Spinal cord (tissue), 10 donors: ENCODE results near the gene ATP6V0B. TPM values are rescaled to one million over a fixed set of nuclear protein-coding genes. Genes with fewer than 3 reads are reported as not detected.

Source experiments
- DNase-seq, 6 donors: peaks; one replicate each; pipeline versions ENCODE4 v3.0.0 to v3.0.0-alpha.2; 2013 to 2015; ENCODE audit warnings: low spot score in 6 of 6, low read depth in 4 of 6
- H3K27ac ChIP-seq: one replicate; pipeline ENCODE4 v1.5.1; 2013; ENCODE audit warnings: low read depth, low read length, control low read depth
- H3K27me3 ChIP-seq: one replicate; pipeline ENCODE4 v1.6.1; 2013; ENCODE audit warnings: low read length; ENCODE audit not compliant: control insufficient read depth, insufficient read depth
- H3K36me3 ChIP-seq: one replicate; pipeline ENCODE4 v1.6.1; 2013; ENCODE audit warnings: low read length; ENCODE audit not compliant: control insufficient read depth, insufficient read depth
- H3K4me1 ChIP-seq: one replicate; pipeline ENCODE4 v1.6.1; 2013; ENCODE audit warnings: low read length; ENCODE audit not compliant: control insufficient read depth, insufficient read depth
- H3K4me3 ChIP-seq: one replicate; pipeline ENCODE4 v1.5.1; 2013; ENCODE audit warnings: low read depth, low read length, control low read depth
- H3K9me3 ChIP-seq: one replicate; pipeline ENCODE4 v1.6.1; 2013; ENCODE audit warnings: low read length; ENCODE audit not compliant: control insufficient read depth, insufficient read depth
- WGBS: methylation state at CpG from one replicate; pipeline ENCODE4 v1.1.5; 2013; ENCODE audit warnings: missing lambda C conversion rate; ENCODE audit not compliant: insufficient coverage; 5-methylcytosine and 5-hydroxymethylcytosine counted together
- polyA plus RNA-seq, 2 donors: library from polyadenylated mRNA; unstranded; fragments of 120-200 nt; gene quantifications; one replicate each; pipeline ENCODE4 v1.2.1, GENCODE V29; 2013; ENCODE audit not compliant: insufficient read length in 2 of 2
- total RNA-seq, 2 donors: library from RNA; depleted of rRNA in 1 of 2; stranded (reverse); fragments of 120-200 nt in 1 of 2; fragments of >200 nt in 1 of 2; gene quantifications; one replicate each; pipeline versions ENCODE4 v1.2.3 to v1.2.4, GENCODE V29; 2013 to 2014
- donor health status: healthy.

The ATP6V0B gene
- total and polyA plus RNA-seq, 4 donors: 170 to 264 (median 198) TPM

DNA sequence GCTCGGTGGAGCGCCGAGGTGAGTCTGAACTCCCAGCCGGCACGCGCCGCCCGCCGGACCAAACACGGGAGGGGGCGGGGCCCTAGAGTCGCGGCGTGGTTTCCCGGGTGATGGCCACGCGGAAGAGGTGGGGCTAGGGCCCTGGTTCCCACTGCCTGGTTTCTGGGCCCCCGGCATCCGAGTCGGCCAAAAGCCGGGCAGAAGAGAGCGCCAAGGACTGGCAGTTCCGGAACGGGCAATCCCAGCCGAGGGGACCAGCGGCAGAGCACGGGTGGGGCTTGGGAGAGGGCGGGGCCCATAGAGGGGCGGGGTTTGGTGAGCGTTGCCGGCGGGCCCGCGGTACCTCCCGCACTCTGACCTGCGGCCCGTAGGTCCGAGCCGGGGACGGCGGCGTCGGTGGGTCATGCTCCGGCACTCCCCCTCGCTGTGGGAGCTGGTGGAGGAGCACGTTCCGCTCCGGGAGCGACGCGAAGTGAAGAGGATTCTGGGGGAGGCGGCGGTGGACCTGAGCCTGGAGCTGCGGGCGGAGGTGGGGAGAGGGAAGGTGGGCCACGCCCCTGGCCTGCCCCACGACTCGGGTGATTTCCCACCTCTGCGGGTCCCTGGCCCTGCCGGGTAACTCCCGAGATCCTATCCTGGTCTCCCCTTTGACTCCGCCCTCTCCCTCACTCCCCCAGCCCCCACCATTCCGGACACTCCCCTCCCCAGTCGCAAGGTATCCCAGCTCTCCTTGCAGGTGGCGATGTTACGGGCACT is 16.9 kb downstream of the ATP6V0B start, which contains the start of gene CCDC24:
Gene CCDC24, plus strand, starts transcription at position 124 of the 756 bp plus-strand sequence. Its CDS starts 280 bp downstream, at position 404.
- Histone ChIP-seq H3K4me1 (peaks cover 50% of the 10 kb centered on the region), H3K9me3 (no peaks in the 10 kb centered on the region), H3K36me3 (peaks cover 30% of the 10 kb centered on the region), H3K27ac (peak within 1 kb of the TSS; percentile 50), H3K27me3 (no peaks in the 10 kb centered on the region), H3K4me3 (peak within 1 kb of the TSS; percentile 61)
- under 1% methylated on average over 64 of the region's 66 CpGs for WGBS
- DNase-seq: peak in 3 of 6 donors; percentile 68 to 90 (median 90)

DNA sequence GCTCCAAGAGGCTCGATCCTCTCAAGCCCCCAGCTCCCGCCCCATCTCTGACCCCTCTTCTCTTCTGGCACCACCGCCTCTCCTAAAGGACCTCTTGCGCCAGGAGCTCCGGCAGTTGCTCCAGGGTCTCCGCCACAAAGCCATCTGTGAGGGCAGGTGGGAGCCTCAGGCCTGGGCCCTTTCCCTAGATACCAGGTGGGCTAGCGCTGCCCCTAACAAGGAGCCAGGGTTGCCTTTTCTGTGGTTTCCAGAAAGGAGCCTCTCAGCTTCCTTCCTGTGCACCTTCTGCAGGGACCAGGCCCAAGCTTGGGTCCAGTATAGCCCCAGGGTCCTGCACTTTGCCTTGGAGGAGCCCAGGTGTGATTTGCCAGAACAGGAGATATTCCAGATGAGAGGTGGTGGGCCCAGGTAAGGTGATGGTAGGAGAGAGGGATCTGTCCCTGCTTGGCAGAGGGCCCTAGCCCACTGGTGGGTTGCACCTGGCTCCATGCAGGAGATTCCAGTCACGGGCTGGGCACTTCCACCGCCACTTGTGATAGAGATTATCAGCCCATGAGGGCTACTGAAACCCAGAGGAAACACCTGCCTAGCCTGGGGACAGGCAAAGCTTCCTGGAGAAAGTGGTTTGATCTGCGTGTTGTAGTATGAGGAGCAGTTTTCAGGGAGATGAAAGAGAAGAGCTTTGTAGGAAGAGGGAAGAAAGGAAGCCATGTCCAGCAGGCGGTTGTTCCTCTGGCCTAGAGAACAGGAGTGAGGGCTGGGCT is 17.7 kb downstream of the ATP6V0B start:
- Histone ChIP-seq H3K27me3 (no peaks in the 10 kb centered on the region), H3K27ac (no peak overlapping the region), H3K9me3 (no peaks in the 10 kb centered on the region), H3K36me3 (peaks cover 35% of the 10 kb centered on the region), H3K4me3 (peak overlapping the region; percentile 61), H3K4me1 (peaks cover 58% of the 10 kb centered on the region)
- DNase-seq: no peak
- 49% methylated on average over 10 of the region's 11 CpGs for WGBS

DNA sequence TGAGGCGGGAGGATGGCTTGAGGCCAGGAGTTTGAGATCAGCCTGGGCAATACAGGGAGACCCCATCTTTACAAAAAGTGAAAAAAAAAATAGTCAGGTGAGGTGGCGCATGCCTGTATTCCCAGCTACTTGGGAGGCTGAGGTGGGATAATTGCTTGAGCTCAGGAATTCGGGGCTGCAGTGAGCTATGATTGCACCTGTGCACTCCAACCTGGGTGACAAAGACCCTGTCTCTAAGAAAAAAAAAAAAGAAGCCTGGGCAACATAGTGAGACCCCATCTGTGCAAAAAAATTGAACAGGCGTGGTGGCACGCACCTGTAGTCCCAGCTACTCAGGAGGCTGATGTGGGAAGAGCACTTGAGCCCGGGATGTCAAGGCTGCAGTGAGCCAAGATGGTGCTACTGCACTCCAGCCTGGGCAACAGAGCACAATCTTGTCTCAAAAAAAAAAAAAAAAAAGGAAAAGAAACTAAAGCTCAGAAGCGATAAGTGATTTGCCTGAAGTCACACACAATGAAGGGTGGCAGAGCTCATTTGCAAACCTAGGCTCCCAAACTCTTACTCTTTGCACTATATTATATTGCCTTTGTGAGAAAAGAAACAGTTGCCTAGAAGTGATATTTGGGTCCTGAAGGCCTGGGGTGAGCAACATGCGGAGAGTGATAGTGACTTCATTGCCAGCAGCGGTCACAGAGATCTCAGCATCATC is 18.6 kb downstream of the ATP6V0B start:
- no peak for DNase-seq
- no peak overlapping the region for H3K4me3 ChIP-seq
- WGBS: 97% methylated on average over 7 of the region's 9 CpGs
- no peaks in the 10 kb centered on the region for H3K9me3 ChIP-seq
- no peaks in the 10 kb centered on the region for H3K27me3 ChIP-seq
- H3K36me3 ChIP-seq: peaks cover 44% of the 10 kb centered on the region
- peaks cover 67% of the 10 kb centered on the region for H3K4me1 ChIP-seq
- H3K27ac ChIP-seq: no peak overlapping the region

DNA sequence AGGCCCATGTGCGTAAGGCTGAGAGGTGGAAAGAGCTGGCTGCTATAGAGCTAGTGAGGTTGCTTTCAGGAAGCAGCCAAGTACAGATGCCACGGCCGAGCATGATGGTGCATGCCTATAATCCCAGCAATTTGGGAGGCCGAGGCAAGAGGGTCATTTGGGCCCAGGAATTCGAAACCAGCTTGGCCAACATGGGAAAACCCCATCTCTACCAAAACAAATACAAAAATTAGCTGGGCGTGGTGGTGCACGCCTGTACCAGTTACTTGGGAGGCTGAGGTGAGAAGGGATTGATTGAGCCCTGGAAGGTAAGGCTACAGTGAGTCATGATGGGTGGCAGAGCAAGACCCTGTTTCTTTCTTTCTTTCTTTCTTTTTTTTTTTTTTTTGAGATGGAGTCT is 19.3 kb downstream of the ATP6V0B start:
- H3K4me3 ChIP-seq: no peak overlapping the region
- no peak overlapping the region for H3K27ac ChIP-seq
- no peaks in the 10 kb centered on the region for H3K9me3 ChIP-seq
- 96% methylated on average over 3 of the region's 7 CpGs for WGBS
- peaks cover 72% of the 10 kb centered on the region for H3K4me1 ChIP-seq
- DNase-seq: no peak
- no peaks in the 10 kb centered on the region for H3K27me3 ChIP-seq
- peaks cover 50% of the 10 kb centered on the region for H3K36me3 ChIP-seq

DNA sequence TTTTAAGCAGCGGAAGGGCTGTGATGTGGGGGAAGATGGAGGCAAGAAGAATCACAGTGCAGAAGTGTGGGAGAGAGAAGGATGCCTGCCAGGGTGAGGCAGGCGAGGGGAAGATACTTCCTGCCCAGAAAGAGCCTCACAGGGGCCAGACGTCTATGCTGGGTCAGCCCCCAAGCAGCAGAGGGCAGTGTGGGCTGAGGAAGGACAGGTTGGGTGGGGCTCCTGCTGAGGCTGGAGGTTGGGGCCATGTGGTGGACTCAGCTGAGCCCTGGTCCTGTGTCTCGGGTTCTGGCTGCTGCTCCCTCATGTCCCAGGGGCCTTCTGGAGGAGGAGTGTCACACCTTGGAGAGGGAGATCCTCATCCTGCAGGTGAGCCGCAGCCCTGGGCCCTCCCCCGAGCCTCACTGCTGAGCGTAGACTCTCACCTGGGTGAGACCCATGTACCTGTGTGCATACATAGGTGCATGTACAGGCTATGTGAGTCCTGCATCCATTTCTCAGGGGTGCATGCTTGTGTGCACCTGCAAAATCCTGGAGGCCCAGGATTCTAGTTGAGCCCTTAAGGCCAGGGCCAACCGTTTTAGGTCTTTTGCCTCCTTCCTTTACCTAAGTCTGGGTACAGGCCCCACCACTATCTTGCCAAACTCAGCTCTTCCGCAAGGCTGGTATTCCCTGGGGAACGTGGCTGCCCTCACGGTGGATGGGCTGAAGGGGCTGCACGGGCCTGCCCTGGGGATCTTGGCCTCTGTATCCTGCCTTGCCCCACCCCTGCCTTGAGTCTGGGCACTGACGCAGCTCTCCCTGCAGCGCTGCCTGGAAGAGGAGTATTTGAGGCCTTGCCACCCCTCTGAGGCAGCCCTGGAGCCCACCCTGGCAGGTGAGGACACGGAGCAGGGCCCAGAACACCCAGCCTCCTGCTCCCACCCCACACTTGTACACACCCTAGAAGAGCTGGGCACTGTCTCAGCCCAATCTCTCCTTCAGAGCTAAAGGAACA is 20.3 kb downstream of the ATP6V0B start:
- WGBS: 76% methylated on average over 15 of the region's 15 CpGs
- Histone ChIP-seq H3K27ac (no peak overlapping the region), H3K36me3 (peaks cover 60% of the 10 kb centered on the region), H3K4me3 (no peak overlapping the region), H3K27me3 (no peaks in the 10 kb centered on the region), H3K4me1 (peaks cover 80% of the 10 kb centered on the region), H3K9me3 (no peaks in the 10 kb centered on the region)
- DNase-seq: peak in 1 of 6 donors; percentile 6

DNA sequence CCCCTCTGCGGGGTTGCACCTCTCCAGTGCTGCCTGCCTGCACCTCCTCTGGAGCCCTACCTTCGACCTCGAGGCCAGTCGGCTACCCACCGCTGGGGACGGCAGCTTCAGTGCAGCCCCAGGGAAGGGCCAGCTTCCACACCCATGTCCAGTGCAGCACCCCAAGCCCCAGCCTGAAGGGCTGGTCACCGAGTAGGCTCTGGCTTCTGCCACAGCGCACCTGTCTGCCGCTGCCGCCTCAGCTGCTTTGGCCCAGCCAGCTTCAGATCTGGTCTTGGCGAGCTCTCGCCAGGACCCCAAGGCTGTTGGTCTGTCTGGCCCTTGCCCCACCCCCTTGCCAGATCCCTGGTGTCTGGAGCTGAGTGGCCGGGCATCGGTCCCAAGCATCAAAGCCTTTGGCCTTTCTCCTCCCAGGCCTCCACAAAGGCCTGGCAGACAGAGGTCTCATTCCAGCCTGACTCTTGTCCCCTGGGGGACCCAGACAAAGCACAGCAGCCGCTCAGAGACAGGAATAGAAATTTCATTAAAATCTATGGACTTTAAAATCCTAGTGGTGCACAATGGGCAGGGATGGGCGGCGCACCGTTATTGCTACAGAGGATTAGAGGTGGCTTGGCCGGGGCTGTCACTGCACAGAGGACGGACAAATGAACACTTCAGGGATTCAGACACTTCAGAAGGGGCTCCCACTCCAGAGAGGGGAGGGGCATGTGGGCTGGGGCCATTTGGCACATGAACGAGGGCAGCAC is 21.4 kb downstream of the ATP6V0B start:
- Histone ChIP-seq H3K27ac (no peak overlapping the region), H3K9me3 (no peaks in the 10 kb centered on the region), H3K27me3 (no peaks in the 10 kb centered on the region), H3K4me3 (no peak overlapping the region), H3K36me3 (peaks cover 62% of the 10 kb centered on the region), H3K4me1 (peaks cover 73% of the 10 kb centered on the region)
- 53% methylated on average over 20 of the region's 21 CpGs for WGBS
- DNase-seq: peak in 2 of 6 donors; percentile 4 to 56

DNA sequence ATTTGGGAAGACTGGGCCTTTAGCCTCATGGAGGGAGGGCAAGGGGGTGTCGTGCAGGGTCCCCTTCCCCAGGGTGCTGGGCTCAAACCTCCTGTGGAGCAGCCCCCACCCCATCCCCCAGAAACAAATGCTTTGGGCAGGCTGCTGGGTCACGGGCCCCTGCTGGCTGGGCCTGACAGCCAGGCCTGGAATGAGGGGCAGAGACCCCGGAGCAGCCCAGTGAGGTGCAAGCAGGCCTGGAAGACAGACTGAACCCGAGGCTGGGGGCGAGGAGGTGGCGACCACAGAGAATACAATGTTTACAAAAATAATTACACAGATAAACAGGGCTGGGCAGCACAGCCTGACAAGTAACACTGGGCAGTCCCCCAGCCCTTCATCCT is 22.0 kb downstream of the ATP6V0B start:
- Histone ChIP-seq H3K36me3 (peaks cover 68% of the 10 kb centered on the region), H3K4me1 (peaks cover 67% of the 10 kb centered on the region), H3K9me3 (no peaks in the 10 kb centered on the region), H3K4me3 (no peak overlapping the region), H3K27ac (no peak overlapping the region), H3K27me3 (no peaks in the 10 kb centered on the region)
- WGBS: 38% methylated on average over 4 of the region's 6 CpGs
- no peak for DNase-seq

DNA sequence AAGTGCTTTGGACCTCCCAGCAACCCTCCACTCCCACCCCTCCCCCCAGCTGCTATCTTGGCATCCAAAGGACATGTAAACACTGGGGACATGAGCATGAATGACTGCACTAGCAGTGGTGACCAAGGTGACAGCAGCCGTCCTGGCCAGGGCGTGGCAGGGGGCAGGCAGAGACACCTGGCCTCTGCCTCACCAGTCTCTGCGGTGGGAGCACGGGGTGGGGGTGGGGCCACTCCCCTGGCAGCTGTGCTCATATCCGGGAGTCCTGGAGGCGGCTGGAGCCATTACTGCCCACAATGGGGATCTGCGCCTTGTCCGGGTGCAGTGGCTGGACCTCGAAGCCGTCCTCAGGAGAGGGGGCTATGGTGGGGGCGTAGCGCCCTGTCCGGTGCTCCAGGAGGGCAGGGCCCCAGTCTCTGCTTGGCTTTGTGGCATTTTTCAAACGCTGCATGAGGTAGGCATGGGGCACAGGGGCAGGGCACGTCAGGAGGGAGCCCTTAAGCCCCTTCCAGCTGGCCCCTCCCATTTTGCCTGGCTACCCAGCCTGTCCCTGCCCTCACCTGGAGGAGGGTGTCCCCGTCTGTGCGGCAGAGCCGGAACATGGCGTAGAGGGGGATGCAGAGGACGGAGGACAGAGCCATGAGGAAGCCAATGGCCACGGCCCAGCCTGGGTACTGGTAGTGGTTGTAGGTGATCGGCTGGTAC is 22.7 kb downstream of the ATP6V0B start:
- 69% methylated on average over 22 of the region's 22 CpGs for WGBS
- peaks cover 60% of the 10 kb centered on the region for H3K4me1 ChIP-seq
- no peak overlapping the region for H3K4me3 ChIP-seq
- DNase-seq: no peak
- H3K36me3 ChIP-seq: peaks cover 75% of the 10 kb centered on the region
- H3K27ac ChIP-seq: no peak overlapping the region
- H3K27me3 ChIP-seq: no peaks in the 10 kb centered on the region
- H3K9me3 ChIP-seq: no peaks in the 10 kb centered on the region
